Calu3 (cell line): ENCODE results near the gene KRTAP5-7. TPM values are rescaled to one million over a fixed set of nuclear protein-coding genes. Genes with fewer than 3 reads are reported as not detected.
"Not testable (repeated sequence)": the region's sequence is repeated elsewhere in the genome, so short reads cannot be mapped to it uniquely, and the experiment has no call there.

Source experiments
- Bru-seq: library from RNA; stranded (reverse); fragments of 400-500 nt; gene quantifications from one replicate; lab custom pipeline; 2021; lab: Mats Ljungman, UMichigan
- BruChase-seq, 2 experiments: library from RNA; stranded (reverse); fragments of 400-500 nt; gene quantifications; one replicate each; lab custom pipeline; 2021; lab: Mats Ljungman, UMichigan
- BruUV-seq: library from RNA; stranded (reverse); fragments of 400-500 nt; replicated peaks from 2 replicates; lab custom pipeline; 2021; lab: Mats Ljungman, UMichigan
- CTCF ChIA-PET: fragments of 300-600 bp; sonication (Branson Sonifier 250); formaldehyde crosslinking; loops from one replicate; lab custom pipeline; 2022; ENCODE audit warnings: antibody characterized with exemption; lab: Charles Lee
- DNase-seq: peaks from one replicate; pipeline ENCODE4 v3.0.0; 2022
- H3K27ac Mint-ChIP-seq: one replicate; pipeline ENCODE4 v1.8.0; 2022; ENCODE audit warnings: mixed read lengths; ENCODE audit not compliant: unreplicated experiment
- H3K27me3 Mint-ChIP-seq: one replicate; pipeline ENCODE4 v1.8.0; 2022; ENCODE audit warnings: mixed read lengths; ENCODE audit not compliant: unreplicated experiment
- H3K36me3 Mint-ChIP-seq: one replicate; pipeline ENCODE4 v1.8.0; 2022; ENCODE audit warnings: mild to moderate bottlenecking, moderate library complexity, mixed read lengths; ENCODE audit not compliant: insufficient read depth, unreplicated experiment
- H3K4me1 Mint-ChIP-seq: one replicate; pipeline ENCODE4 v1.8.0; 2022; ENCODE audit warnings: mild to moderate bottlenecking, low read depth, mixed read lengths; ENCODE audit not compliant: unreplicated experiment
- H3K4me3 Mint-ChIP-seq: one replicate; pipeline ENCODE4 v1.8.0; 2022; ENCODE audit warnings: mild to moderate bottlenecking, low read depth, moderate library complexity, mixed read lengths; ENCODE audit not compliant: unreplicated experiment
- H3K9me3 Mint-ChIP-seq: one replicate; pipeline ENCODE4 v1.8.0; 2022; ENCODE audit warnings: low read depth, mixed read lengths; ENCODE audit not compliant: unreplicated experiment
- CTCF ChIP-seq: fragments of 200-600 bp; IDR thresholded peaks from one replicate; pipeline ENCODE4 v1.8.0; 2022; ENCODE audit warnings: antibody characterized with exemption; ENCODE audit not compliant: unreplicated experiment
- intact Hi-C: fragments of 100-400 bp; cut with micrococcal nuclease; formaldehyde crosslinking; loops from one replicate; pipeline ENCODE4 v1.10.0; 2022; ENCODE audit not compliant: unreplicated experiment
- long read RNA-seq: library from polyadenylated mRNA; stranded (forward); transcript quantifications from one replicate; pipeline ENCODE4 v2.0.0, GENCODE V29; 2022
- total RNA-seq: library from RNA; stranded (reverse); gene quantifications from 2 replicates; pipeline ENCODE4 v1.2.3, GENCODE V29; 2022

The KRTAP5-7 gene
- total RNA-seq, result not detected in 2 replicates
- Bru-seq, nascent RNA, result percentile 25 among the genes with signal in this experiment
- percentile 30 among the genes with signal in this experiment for BruChase-seq, experiment 1, labeled RNA remaining after a 6-hour chase
- percentile 20 among the genes with signal in this experiment for BruChase-seq, experiment 2, labeled RNA remaining after a 2-hour chase
- long read RNA-seq, result 0 reads

GRCh38 chr11:71526796-71527575 lies at the start of gene KRTAP5-7:
KRTAP5-7 (plus strand) TSS chr11:71527267; CDS start chr11:71527301, 34 bp downstream.
- H3K27ac Mint-ChIP-seq, H3K4me3 Mint-ChIP-seq, intact Hi-C loops, H3K36me3 Mint-ChIP-seq, H3K4me1 Mint-ChIP-seq, H3K9me3 Mint-ChIP-seq, CTCF ChIA-PET, DNase-seq, BruUV-seq: not testable (repeated sequence)
- peaks cover 34% of the 10 kb centered on the region for H3K27me3 Mint-ChIP-seq

GRCh38 chr11:71477641-71478527 lies 49.2 kb upstream of the KRTAP5-7 start:
- no TSS peak for BruUV-seq
- peaks cover 33% of the 10 kb centered on the region for H3K36me3 Mint-ChIP-seq
- H3K4me1 Mint-ChIP-seq, result peaks cover 7% of the 10 kb centered on the region
- H3K27me3 Mint-ChIP-seq, result no peaks in the 10 kb centered on the region
- no peak overlapping the region for H3K27ac Mint-ChIP-seq
- intact Hi-C loops, result no loop called here
- no peak overlapping the region for H3K4me3 Mint-ChIP-seq
- DNase-seq, result no peak
- CTCF ChIA-PET, result no interaction called here
- H3K9me3 Mint-ChIP-seq, result no peaks in the 10 kb centered on the region
- no peak for TF ChIP-seq CTCF

GRCh38 chr11:71478528-71478840 lies 48.6 kb upstream of the KRTAP5-7 start:
- CTCF ChIA-PET, result no interaction called here
- Mint-ChIP-seq H3K27ac (no peak overlapping the region), H3K4me1 (peaks cover 7% of the 10 kb centered on the region), H3K4me3 (no peak overlapping the region), H3K36me3 (peaks cover 29% of the 10 kb centered on the region), H3K27me3 (no peaks in the 10 kb centered on the region), H3K9me3 (no peaks in the 10 kb centered on the region)
- no peak for DNase-seq
- intact Hi-C loops, result no loop called here
- TF ChIP-seq CTCF, result no peak
- no TSS peak for BruUV-seq

GRCh38 chr11:71481101-71481960 lies 45.7 kb upstream of the KRTAP5-7 start:
- H3K27me3 Mint-ChIP-seq, result no peaks in the 10 kb centered on the region
- intact Hi-C loops, result no loop called here
- no peaks in the 10 kb centered on the region for H3K9me3 Mint-ChIP-seq
- CTCF ChIA-PET, result no interaction called here
- no peak for TF ChIP-seq CTCF
- BruUV-seq, result no TSS peak
- H3K4me1 Mint-ChIP-seq, result peaks cover 7% of the 10 kb centered on the region
- peaks cover 38% of the 10 kb centered on the region for H3K36me3 Mint-ChIP-seq
- no peak overlapping the region for H3K27ac Mint-ChIP-seq
- no peak overlapping the region for H3K4me3 Mint-ChIP-seq
- peak; percentile 10 for DNase-seq
